SIG-M5 (cell line): ENCODE measurements around the gene RNF135.
"Not testable (repeated sequence)": the region's sequence is repeated elsewhere in the genome, so short reads cannot be mapped to it uniquely, and the experiment has no call there.

Experiments used
- DNase-seq: peaks from one replicate; lab custom pipeline; 2025; lab: John Stamatoyannopoulos, UW

The RNF135 gene

GRCh38 chr17:30997842-30998241, 27.0 kb downstream of the RNF135 start:
- DNase-seq: no peak

- DNase-seq: no peak
Observed at GRCh38 chr17:31002047-31002446, 31.2 kb downstream of the RNF135 start.

GRCh38 chr17:31003225-31003866, 32.5 kb downstream of the RNF135 start:
- no peak for DNase-seq

DNA sequence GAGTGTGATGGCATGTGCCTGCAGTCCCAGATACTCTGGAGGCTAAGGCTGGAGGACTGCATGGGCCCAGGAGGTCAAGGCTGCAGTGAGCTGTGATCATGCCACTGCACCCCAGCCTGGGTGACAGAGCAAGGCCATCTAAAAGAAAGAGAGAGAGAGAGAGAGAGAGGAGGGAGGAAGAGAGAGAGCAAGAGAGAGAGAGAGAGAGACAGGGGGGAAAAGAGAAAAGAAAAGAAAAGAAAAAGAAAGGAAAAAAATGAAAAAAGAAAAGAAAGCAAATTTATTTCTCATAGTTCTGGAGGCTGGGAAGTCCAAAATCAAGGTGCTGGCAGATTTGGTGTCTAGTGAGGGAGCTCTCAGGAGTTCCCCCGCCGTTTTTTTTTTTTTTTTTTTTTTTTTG, 33.3 kb downstream of the RNF135 start:
- no peak for DNase-seq

DNA sequence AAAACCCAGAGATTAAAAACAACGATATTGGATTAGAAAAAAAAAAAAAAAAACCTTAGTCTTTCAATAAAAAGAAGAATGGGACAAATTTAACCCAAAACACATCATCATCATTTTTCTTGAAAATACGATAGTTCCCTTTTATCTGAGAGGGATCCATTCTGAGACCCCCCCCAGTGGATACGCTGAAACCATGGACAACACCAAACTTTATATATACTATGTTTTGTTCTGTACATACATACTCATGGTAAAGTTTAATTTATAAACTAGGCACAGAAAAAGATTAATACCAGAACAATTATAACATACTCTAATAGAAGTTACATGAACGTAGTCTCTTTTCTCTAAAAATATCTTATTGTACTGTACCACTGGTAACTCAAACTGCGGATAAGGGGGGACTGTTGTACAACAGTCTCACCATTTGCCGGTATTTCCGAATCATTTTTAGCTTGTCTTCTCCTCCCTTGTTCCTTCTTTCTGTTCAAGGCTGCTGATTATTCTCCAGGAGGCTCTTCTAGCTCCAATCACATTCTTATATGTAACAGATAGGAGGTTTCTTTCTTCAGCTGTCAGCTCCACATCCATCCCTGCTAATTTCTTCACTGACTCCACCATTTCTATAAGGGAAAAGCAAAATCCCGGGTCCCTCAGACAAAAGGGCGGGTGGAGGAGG, 37.0 kb downstream of the RNF135 start:
- DNase-seq: no peak

DNA sequence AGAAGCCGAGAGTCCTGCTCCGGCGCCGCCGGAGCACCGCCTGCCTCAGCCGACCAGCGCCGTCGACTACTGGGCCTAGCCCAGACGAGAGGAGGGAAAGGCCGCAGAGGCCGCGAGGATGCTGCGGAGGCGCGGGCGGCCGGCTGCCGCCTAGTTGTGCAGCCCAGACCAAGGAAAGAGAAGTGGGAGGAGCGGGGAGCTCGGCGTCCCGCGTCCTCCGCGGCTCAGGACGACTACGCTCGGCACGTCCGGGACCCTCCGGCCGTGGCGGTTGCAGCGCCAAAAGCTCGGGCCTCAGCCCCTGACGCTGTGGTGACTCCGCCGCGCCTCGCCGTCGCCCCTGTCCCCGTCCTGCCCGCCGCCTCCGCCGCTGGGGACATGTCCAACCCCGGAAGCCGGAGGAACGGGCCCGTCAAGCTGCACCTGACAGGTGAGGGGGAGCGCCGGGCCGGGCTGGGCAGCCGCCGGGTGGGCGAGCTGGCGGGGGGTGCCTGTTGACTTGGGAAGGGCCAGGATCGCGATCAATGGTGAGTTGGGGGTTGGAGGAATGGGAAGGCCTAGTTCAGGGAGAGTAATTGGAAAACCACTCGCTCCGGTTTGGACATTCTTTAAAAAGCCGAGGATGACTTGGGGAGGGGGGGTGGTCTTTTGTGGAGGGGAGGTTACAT, 37.7 kb downstream of the RNF135 start:
- no peak for DNase-seq

GRCh38 chr17:31009042-31009702, 38.3 kb downstream of the RNF135 start:
- DNase-seq: not testable (repeated sequence)

DNA sequence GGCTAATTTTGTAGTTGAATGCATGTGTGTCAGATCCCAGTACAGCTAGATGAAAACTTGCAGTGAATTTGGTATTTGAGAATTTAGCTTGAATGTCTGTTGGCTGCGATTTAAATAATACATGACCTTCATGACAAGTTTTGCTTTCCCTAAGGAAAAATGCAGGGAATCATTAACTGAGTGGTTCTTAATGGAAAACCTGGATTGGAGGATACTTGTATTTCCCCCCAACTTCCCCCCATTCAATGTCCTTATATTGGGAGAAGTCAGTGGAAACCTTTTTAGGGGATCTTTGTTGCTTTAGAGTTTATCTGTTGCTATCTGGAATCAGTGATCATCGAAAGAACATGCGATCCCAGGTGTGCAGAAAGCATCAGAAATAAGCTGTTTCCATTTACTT, 39.2 kb downstream of the RNF135 start:
- not testable (repeated sequence) for DNase-seq

- DNase-seq: no peak
Observed at GRCh38 chr17:31013844-31014243, 43.0 kb downstream of the RNF135 start.

- DNase-seq: no peak
Observed at GRCh38 chr17:31015639-31016038, 44.8 kb downstream of the RNF135 start.

DNA sequence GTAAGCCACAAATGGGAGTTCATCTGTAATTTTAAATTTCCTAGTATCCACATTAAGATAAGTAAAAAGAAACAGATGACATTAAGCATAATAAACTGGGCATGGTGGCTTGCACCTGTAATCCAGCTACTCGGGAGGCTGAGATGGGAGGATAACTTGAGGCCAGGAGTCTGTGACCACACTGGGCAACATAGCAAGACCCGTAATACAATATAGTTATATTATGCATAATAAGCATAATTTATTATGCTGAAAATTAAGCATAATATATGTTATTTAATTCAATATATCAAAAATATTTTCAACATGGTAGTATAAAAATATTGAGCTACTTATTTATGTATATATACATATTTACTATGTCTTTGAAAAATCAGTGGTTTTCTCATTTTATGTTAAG, 48.2 kb downstream of the RNF135 start:
- DNase-seq: no peak

- DNase-seq: not testable (repeated sequence)
Observed at GRCh38 chr17:31023171-31023570, 52.3 kb downstream of the RNF135 start.

DNA sequence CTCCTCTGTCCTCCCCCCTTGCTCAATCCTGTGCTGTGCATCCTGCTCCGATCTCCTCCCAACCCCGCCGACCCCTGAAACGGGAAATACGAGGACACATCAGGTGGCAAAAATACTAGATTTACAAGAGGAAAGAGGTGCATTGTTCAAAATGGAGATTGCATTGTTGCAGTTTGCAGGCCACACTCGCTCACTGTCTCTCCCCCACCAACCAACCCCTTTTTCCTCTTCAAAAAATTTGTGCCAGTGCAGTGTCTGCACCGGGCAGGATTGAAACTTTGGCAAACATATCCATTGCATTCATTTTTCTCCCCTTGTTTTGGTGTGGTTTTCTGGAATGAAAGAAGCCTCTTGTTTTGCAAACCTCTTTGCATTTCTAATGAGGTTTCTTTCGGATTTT, 61.0 kb downstream of the RNF135 start:
- no peak for DNase-seq

- DNase-seq: not testable (repeated sequence)
Observed at GRCh38 chr17:31035611-31036010, 64.8 kb downstream of the RNF135 start.

DNA sequence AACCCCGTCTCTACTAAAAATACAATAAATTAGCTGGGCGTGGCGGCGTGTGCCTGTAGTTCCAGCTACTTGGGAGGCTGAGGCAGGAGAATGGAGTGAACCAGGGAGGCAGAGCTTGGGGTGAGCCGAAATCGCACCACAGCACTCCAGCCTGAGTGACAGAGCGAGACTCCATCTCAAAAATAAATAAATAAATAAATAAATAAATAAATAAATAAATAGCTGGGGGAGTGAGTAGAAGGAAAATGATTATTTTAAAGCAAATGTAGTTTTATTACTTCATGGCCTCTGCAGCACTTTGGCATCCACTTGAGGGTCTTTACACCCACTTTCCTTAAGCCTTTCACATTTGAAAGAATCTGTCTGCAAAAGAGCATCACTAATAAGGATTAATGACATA, 70.0 kb downstream of the RNF135 start:
- DNase-seq: not testable (repeated sequence)

DNA sequence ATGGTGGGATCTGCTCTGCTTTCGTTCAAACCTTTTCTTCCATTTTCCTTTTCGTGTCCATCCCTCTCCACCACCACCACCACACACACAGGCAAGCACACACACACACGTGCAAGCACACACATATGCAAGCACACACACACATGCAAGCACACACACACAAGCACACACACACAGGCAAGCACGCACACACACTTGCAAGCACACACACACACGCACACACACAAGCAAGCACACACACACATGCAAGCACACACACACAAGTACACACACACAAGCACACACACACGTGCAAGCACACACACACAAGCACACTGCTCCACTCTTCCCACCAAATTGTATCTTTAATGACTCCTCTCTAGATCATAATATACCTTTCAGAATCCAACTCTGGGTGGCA, 71.5 kb downstream of the RNF135 start:
- DNase-seq: not testable (repeated sequence)

DNA sequence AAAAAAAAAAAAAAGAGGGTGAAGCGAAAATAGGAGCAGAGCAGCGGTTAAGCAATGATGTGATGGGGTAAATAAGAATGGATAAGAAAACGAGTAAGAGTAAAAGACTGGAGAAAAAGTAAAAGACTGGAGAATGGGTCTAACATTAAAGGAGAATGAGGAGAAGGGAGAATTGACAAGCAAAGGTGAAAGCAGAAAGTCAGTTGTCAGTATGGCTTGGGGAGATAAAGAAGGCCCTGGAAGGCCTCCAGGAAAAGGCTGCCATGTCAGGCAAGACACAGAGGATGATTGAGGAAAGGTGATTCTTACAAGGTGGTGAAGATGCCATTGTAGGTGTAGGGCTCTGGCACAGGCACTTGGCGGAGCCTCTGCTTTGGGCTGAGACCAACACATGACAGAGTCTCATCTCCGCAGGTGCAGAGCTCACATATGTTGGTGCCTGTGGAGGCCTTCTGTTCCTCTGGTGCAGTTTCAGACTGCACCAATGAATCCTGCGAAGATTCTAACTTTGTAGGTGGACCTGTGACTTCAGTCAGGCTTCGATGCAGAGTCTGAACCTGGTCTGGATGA, 76.1 kb downstream of the RNF135 start:
- DNase-seq: not testable (repeated sequence)

- DNase-seq: no peak
Observed at GRCh38 chr17:31048142-31048541, 77.3 kb downstream of the RNF135 start.

GRCh38 chr17:31048780-31049179, 77.9 kb downstream of the RNF135 start:
- DNase-seq: no peak
